Omental fat pad (tissue), 4 donors: ENCODE data around the gene ARRB2. TPM values are rescaled to one million over a fixed set of nuclear protein-coding genes. Genes with fewer than 3 reads are reported as not detected.

Source experiments
- ATAC-seq: fragments of 150-250 bp; one replicate; pipeline ENCODE4 v1.9.1; 2016; ENCODE audit warnings: mild to moderate bottlenecking, moderate library complexity; ENCODE audit not compliant: low FRiP score
- DNase-seq: peaks from one replicate; pipeline ENCODE4 v3.0.0-alpha.2; 2019; ENCODE audit warnings: low spot score
- CTCF ChIP-seq, 3 donors: fragments of 450-650 bp; IDR thresholded peaks; one replicate each; pipeline ENCODE4 v1.5.1; 2016 to 2017; ENCODE audit warnings: antibody characterized with exemption in 3 of 3, mild to moderate bottlenecking in 3 of 3, moderate library complexity in 2 of 3
- total RNA-seq, 4 donors: library from RNA; depleted of rRNA; stranded (reverse); fragments of >200 nt; gene quantifications; one replicate each; pipeline ENCODE4 v1.1.0, GENCODE V29; 2016

The ARRB2 gene
- total RNA-seq, 4 donors from 2014 or later = 43.4 to 111 (median 78.6) TPM

GRCh38 chr17:4743898-4744297, 33.5 kb downstream of the ARRB2 start:
- ATAC-seq (no peak), DNase-seq (no peak)
- TF ChIP-seq CTCF (IDR thresholded peaks at IDR 0.05) = no peak

- DNase-seq (no peak), ATAC-seq (no peak)
These were observed 34.9 kb downstream of the ARRB2 start for GRCh38 chr17:4744999-4745969.

GRCh38 chr17:4747847-4748246, 37.4 kb downstream of the ARRB2 start:
- ATAC-seq (no peak), DNase-seq (no peak)
- no peak for TF ChIP-seq CTCF (IDR thresholded peaks at IDR 0.05)

More at GRCh38 chr17:4744999-4745969, 34.9 kb downstream of the ARRB2 start:
- no peak for TF ChIP-seq CTCF (IDR thresholded peaks at IDR 0.05)

GRCh38 chr17:4748686-4749085, 38.3 kb downstream of the ARRB2 start:
- no peak for ATAC-seq
- DNase-seq = no peak
- no peak for TF ChIP-seq CTCF (IDR thresholded peaks at IDR 0.05)

- no peak for TF ChIP-seq CTCF (IDR thresholded peaks at IDR 0.05)
- ATAC-seq (no peak), DNase-seq (no peak)
These were observed 40.2 kb downstream of the ARRB2 start for GRCh38 chr17:4750606-4751005.

- DNase-seq (no peak), ATAC-seq (no peak)
- no peak for TF ChIP-seq CTCF (IDR thresholded peaks at IDR 0.05)
These were observed 41.5 kb downstream of the ARRB2 start for GRCh38 chr17:4751932-4752331.

GRCh38 chr17:4753392-4753791, 43.0 kb downstream of the ARRB2 start:
- no peak for DNase-seq
- ATAC-seq = no peak
- TF ChIP-seq CTCF (IDR thresholded peaks at IDR 0.05) = no peak
